ENCODE results near the gene DCP1B. TPM values are rescaled to one million over a fixed set of nuclear protein-coding genes. Genes with fewer than 3 reads are reported as not detected.

The DCP1B gene
- total and polyA plus RNA-seq, 2 donors (not counting 3 experiments of a cell fraction or from before 2014, with no cell fraction given): 11.2 to 19.8 TPM

DNA sequence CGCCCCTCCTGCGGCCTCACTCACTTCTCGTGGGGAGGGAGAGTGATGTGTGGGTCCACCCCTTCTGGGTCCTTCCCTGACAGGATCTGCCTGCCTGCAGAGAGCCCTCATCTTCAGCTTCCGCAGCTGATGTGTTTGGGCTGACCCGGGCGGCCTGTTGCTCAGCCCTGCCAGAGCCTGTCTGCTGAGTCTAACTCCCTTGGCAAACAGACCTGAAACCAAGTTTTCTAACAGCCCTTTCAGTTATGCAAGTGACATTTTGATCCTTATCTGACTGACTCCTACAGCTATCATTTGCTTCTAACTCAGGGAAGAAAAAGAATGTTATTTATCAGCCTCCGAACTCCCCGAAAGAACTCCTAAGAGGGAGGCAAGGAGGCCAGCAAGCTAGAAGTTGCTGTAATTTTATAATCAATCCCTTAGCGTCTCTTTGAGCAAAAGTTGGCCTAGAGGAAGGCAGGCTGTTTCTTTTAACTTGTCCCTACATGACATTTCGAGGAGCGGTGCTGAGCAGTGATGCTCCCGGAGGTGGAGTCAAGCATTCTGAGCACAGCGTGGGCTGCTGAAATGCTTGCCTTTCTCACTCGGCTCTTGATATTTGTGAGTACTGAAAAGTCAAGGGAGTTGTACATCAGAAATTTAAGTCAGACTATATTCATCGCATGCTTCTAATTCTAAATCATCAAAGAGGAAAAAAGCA lies 54.3 kb downstream of the DCP1B start:
- CTCF ChIA-PET: interaction anchor here (3.6 kb wide), 1 partner anchor 10 kb away, joined by 24 read pairs; no protein-coding TSS in a partner anchor
- no TSS peak for BruUV-seq (replicated peaks)
- Histone ChIP-seq H3K27me3 (ENCODE audit: control insufficient read depth in 2 of 2, insufficient read depth in 2 of 2, low read length in 2 of 2) (no peaks in the 10 kb centered on the region), H3K79me2 (ENCODE audit: control insufficient read depth, insufficient read depth, low read length) (no peaks in the 10 kb centered on the region), H3K9ac (replicated peaks; ENCODE audit: extremely low read depth, insufficient read depth, low read length) (no peak overlapping the region), H3K36me3 (ENCODE audit: control insufficient read depth in 2 of 2, extremely low read depth in 1 of 2, insufficient read depth in 2 of 2, low read length in 2 of 2) (peaks cover 3 to 35% of the 10 kb centered on the region in 2 experiments), H4K20me1 (replicated peaks; ENCODE audit: control insufficient read depth, extremely low read depth, insufficient read depth, low read length) (no peaks in the 10 kb centered on the region), H3K4me2 (ENCODE audit: insufficient read depth, low read length) (no peak overlapping the region), H3K9me1 (replicated peaks; ENCODE audit: control insufficient read depth, extremely low read depth, insufficient read depth, low read length) (no peaks in the 10 kb centered on the region), H3K4me1 (ENCODE audit: control insufficient read depth, extremely low read depth, insufficient read depth, low read length) (no peaks in the 10 kb centered on the region), H2AFZ (ENCODE audit: low read depth, low read length) (no peak overlapping the region), H3K4me3 (replicated peaks in 1 of 3; ENCODE audit: insufficient read depth in 1 of 3, low read depth in 1 of 3, low read length in 3 of 3) (no peak overlapping the region), H3K9me3 (replicated peaks; ENCODE audit: control insufficient read depth, insufficient read depth, low read length) (no peaks in the 10 kb centered on the region), H3K27ac (ENCODE audit: insufficient read depth, low read depth, low read length) (no peak overlapping the region)
- no peak for FAIRE-seq
- POLR2A ChIA-PET: no interaction called here
- TF ChIP-seq FOS (IDR thresholded peaks at IDR 0.05; ENCODE audit: borderline replicate concordance, insufficient read depth, low read length) (no peak), POLR2AphosphoS5 (IDR thresholded peaks at IDR 0.05; ENCODE audit: insufficient read depth, low read depth, low read length) (no peak), EZH2 (IDR thresholded peaks at IDR 0.05; ENCODE audit: borderline replicate concordance, low read depth, low read length, severe bottlenecking) (no peak), POLR2A (IDR thresholded peaks at IDR 0.05; ENCODE audit: low read depth, low read length) (no peak), JUN (IDR thresholded peaks at IDR 0.05; ENCODE audit: borderline replicate concordance, insufficient read depth, insufficient read length, low read depth) (no peak), GATA2 (IDR thresholded peaks at IDR 0.05; ENCODE audit: insufficient read depth, insufficient read length, low read depth, low read length) (no peak), MYC (IDR thresholded peaks at IDR 0.05; ENCODE audit: low read depth, low read length) (no peak)
- TF ChIP-seq, protein P1, sequence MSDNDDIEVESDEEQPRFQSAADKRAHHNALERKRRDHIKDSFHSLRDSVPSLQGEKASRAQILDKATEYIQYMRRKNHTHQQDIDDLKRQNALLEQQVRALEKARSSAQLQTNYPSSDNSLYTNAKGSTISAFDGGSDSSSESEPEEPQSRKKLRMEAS (IDR thresholded peaks at IDR 0.05; ENCODE audit: insufficient read depth, insufficient read length): no peak
- TF ChIP-seq, protein P2, sequence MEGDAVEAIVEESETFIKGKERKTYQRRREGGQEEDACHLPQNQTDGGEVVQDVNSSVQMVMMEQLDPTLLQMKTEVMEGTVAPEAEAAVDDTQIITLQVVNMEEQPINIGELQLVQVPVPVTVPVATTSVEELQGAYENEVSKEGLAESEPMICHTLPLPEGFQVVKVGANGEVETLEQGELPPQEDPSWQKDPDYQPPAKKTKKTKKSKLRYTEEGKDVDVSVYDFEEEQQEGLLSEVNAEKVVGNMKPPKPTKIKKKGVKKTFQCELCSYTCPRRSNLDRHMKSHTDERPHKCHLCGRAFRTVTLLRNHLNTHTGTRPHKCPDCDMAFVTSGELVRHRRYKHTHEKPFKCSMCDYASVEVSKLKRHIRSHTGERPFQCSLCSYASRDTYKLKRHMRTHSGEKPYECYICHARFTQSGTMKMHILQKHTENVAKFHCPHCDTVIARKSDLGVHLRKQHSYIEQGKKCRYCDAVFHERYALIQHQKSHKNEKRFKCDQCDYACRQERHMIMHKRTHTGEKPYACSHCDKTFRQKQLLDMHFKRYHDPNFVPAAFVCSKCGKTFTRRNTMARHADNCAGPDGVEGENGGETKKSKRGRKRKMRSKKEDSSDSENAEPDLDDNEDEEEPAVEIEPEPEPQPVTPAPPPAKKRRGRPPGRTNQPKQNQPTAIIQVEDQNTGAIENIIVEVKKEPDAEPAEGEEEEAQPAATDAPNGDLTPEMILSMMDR (IDR thresholded peaks at IDR 0.05; ENCODE audit: extremely low read depth in 1 of 2, insufficient read depth in 1 of 2, low read depth in 1 of 2, low read length in 2 of 2): no peak
- DNase-seq (ENCODE audit: low read depth, low spot score): no peak
- dilution Hi-C loops (cut with MboI; ENCODE audit: extremely low pct_ligation_motif_present, low sequenced_read_pairs): loop anchor here (25.0 kb wide), 1 partner anchor 313 kb away; the partner anchor contains the start of gene WNT5B
- intact Hi-C loops (cut with micrococcal nuclease): no loop called here

All from endothelial cell of umbilical vein (primary cell).